Erythroblast (primary cell): ENCODE data around the gene TENT5A.

ENCODE experiments used
- GATA1 ChIP-seq: IDR thresholded peaks from 2 replicates; pipeline ENCODE4 v1.6.1; 2011; ENCODE audit warnings: low read depth, mild to moderate bottlenecking, control low read depth, low read length, moderate library complexity
- POLR2A ChIP-seq: IDR thresholded peaks from 2 replicates; pipeline ENCODE4 v1.6.1; 2011; ENCODE audit warnings: mild to moderate bottlenecking, low read length

- no peak for TF ChIP-seq POLR2A
- no peak for TF ChIP-seq GATA1
Observed at GRCh38 chr6:81696524-81696923, 56.0 kb downstream of the TENT5A start.
